Osteocyte (in vitro differentiated cells): Measurements from ENCODE around the gene CDC73. TPM values are rescaled to one million over a fixed set of nuclear protein-coding genes. Genes with fewer than 3 reads are reported as not detected.

Source experiments
- DNase-seq: peaks from one replicate; pipeline ENCODE4 v3.0.0; 2021; ENCODE audit warnings: mixed read lengths; ENCODE audit not compliant: unreplicated experiment; ENCODE audit errors: extremely low spot score
- H3K27ac Mint-ChIP-seq: one replicate; pipeline ENCODE4 v1.8.0; 2021; ENCODE audit warnings: mild to moderate bottlenecking, mixed read lengths; ENCODE audit not compliant: unreplicated experiment
- H3K27me3 Mint-ChIP-seq: one replicate; pipeline ENCODE4 v1.8.0; 2021; ENCODE audit warnings: mixed read lengths; ENCODE audit not compliant: unreplicated experiment
- H3K36me3 Mint-ChIP-seq: one replicate; pipeline ENCODE4 v1.8.0; 2021; ENCODE audit warnings: mixed read lengths; ENCODE audit not compliant: unreplicated experiment
- H3K4me1 Mint-ChIP-seq: one replicate; pipeline ENCODE4 v1.8.0; 2021; ENCODE audit warnings: mixed read lengths; ENCODE audit not compliant: unreplicated experiment
- H3K4me3 Mint-ChIP-seq: one replicate; pipeline ENCODE4 v1.8.0; 2021; ENCODE audit warnings: mild to moderate bottlenecking, moderate library complexity, mixed read lengths; ENCODE audit not compliant: unreplicated experiment
- H3K9me3 Mint-ChIP-seq: one replicate; pipeline ENCODE4 v1.8.0; 2021; ENCODE audit warnings: mixed read lengths; ENCODE audit not compliant: unreplicated experiment
- CTCF ChIP-seq: fragments of 200-600 bp; sonication (generic); IDR thresholded peaks from 2 replicates; pipeline ENCODE4 v1.5.0; 2021; ENCODE audit warnings: antibody characterized with exemption, mild to moderate bottlenecking, moderate library complexity
- total RNA-seq: library from RNA; stranded (reverse); gene quantifications from 2 replicates; pipeline ENCODE4 v1.2.1, GENCODE V29; 2021

CDC73 gene
- total RNA-seq, 1 donor from 2014 or later = 73.3 TPM

- Mint-ChIP-seq H3K27me3 (no peaks in the 10 kb centered on the region), H3K9me3 (no peaks in the 10 kb centered on the region), H3K4me1 (peaks cover 15% of the 10 kb centered on the region), H3K4me3 (no peak overlapping the region), H3K36me3 (peaks cover 35% of the 10 kb centered on the region), H3K27ac (no peak overlapping the region)
- no peak for TF ChIP-seq CTCF
- DNase-seq = no peak
These were observed 36.6 kb upstream of the CDC73 start for GRCh38 chr1:193085263-193085662.

GRCh38 chr1:193086342-193086741 is 35.5 kb upstream of the CDC73 start:
- DNase-seq = no peak
- Mint-ChIP-seq H3K36me3 (peaks cover 31% of the 10 kb centered on the region), H3K4me1 (peaks cover 15% of the 10 kb centered on the region), H3K27me3 (no peaks in the 10 kb centered on the region), H3K4me3 (no peak overlapping the region), H3K27ac (no peak overlapping the region), H3K9me3 (no peaks in the 10 kb centered on the region)
- no peak for TF ChIP-seq CTCF

GRCh38 chr1:193087893-193088292 is 33.9 kb upstream of the CDC73 start:
- Mint-ChIP-seq H3K27me3 (no peaks in the 10 kb centered on the region), H3K4me3 (no peak overlapping the region), H3K27ac (peak overlapping the region; percentile 34), H3K36me3 (peaks cover 24% of the 10 kb centered on the region), H3K9me3 (no peaks in the 10 kb centered on the region), H3K4me1 (peaks cover 15% of the 10 kb centered on the region)
- no peak for DNase-seq
- no peak for TF ChIP-seq CTCF

- DNase-seq = no peak
- no peak for TF ChIP-seq CTCF
- Mint-ChIP-seq H3K27ac (no peak overlapping the region), H3K27me3 (no peaks in the 10 kb centered on the region), H3K4me3 (no peak overlapping the region), H3K9me3 (no peaks in the 10 kb centered on the region), H3K36me3 (peaks cover 16% of the 10 kb centered on the region), H3K4me1 (peaks cover 7% of the 10 kb centered on the region)
These were observed 31.0 kb upstream of the CDC73 start for GRCh38 chr1:193090865-193091264.

- H3K27me3 Mint-ChIP-seq = no peaks in the 10 kb centered on the region
- peaks cover 42% of the 10 kb centered on the region for H3K36me3 Mint-ChIP-seq
- no peaks in the 10 kb centered on the region for H3K4me1 Mint-ChIP-seq
- no peaks in the 10 kb centered on the region for H3K9me3 Mint-ChIP-seq
- no peak for DNase-seq
- H3K4me3 Mint-ChIP-seq = no peak overlapping the region
- no peak overlapping the region for H3K27ac Mint-ChIP-seq
- no peak for TF ChIP-seq CTCF
These were observed 27.7 kb upstream of the CDC73 start for GRCh38 chr1:193094112-193094511.
